Activated T-cell treated with anti-CD3 and anti-CD28 coated beads, Interleukin-2, amount 50 U/mL, for 72 hours (primary cell): ENCODE data around the gene GDF11. TPM values are rescaled to one million over a fixed set of nuclear protein-coding genes. Genes with fewer than 3 reads are reported as not detected.
A peak's percentile ranks its signal among the peaks of the same experiment; 100 is the strongest.
"Not testable (repeated sequence)": the region's sequence is repeated elsewhere in the genome, so short reads cannot be mapped to it uniquely, and the experiment has no call there.

Experiments used
- ATAC-seq, 2 donors: fragments of 150-1000 bp; cut with Tn5 transposase; replicated peaks in 1 of 2; 2 replicates each; pipeline ENCODE4 v1.10.0; 2021; ENCODE audit warnings: moderate library complexity in 2 of 2, mild to moderate bottlenecking in 1 of 2
- DNase-seq, 2 donors: peaks; one replicate each; pipeline ENCODE4 v3.0.0; 2021 to 2022; ENCODE audit warnings: mixed read lengths in 1 of 2
- H3K27ac Mint-ChIP-seq: one replicate; pipeline ENCODE4 v1.8.0; 2022; ENCODE audit warnings: mild to moderate bottlenecking, moderate library complexity, mixed read lengths
- H3K27me3 Mint-ChIP-seq: one replicate; pipeline ENCODE4 v1.8.0; 2022; ENCODE audit warnings: low read depth, mixed read lengths
- H3K36me3 Mint-ChIP-seq, 2 donors: one replicate each; pipeline ENCODE4 v1.8.0; 2022; ENCODE audit warnings: mixed read lengths in 2 of 2, mild to moderate bottlenecking in 1 of 2; ENCODE audit not compliant: insufficient read depth in 2 of 2
- H3K4me1 Mint-ChIP-seq: one replicate; pipeline ENCODE4 v1.8.0; 2022; ENCODE audit warnings: low read depth, mixed read lengths
- H3K4me3 Mint-ChIP-seq, 2 donors: one replicate each; pipeline ENCODE4 v1.8.0; 2022; ENCODE audit warnings: mild to moderate bottlenecking in 2 of 2, mixed read lengths in 2 of 2, moderate library complexity in 2 of 2
- H3K9me3 Mint-ChIP-seq, 2 donors: one replicate each; pipeline ENCODE4 v1.8.0; 2022; ENCODE audit warnings: mixed read lengths in 2 of 2
- total RNA-seq, 2 donors: library from RNA; stranded (reverse); gene quantifications; one replicate each; pipeline ENCODE4 v1.2.3, GENCODE V29; 2022

Gene GDF11
- total RNA-seq, 2 donors from 2014 or later, result 3.4 to 4.8 TPM

DNA sequence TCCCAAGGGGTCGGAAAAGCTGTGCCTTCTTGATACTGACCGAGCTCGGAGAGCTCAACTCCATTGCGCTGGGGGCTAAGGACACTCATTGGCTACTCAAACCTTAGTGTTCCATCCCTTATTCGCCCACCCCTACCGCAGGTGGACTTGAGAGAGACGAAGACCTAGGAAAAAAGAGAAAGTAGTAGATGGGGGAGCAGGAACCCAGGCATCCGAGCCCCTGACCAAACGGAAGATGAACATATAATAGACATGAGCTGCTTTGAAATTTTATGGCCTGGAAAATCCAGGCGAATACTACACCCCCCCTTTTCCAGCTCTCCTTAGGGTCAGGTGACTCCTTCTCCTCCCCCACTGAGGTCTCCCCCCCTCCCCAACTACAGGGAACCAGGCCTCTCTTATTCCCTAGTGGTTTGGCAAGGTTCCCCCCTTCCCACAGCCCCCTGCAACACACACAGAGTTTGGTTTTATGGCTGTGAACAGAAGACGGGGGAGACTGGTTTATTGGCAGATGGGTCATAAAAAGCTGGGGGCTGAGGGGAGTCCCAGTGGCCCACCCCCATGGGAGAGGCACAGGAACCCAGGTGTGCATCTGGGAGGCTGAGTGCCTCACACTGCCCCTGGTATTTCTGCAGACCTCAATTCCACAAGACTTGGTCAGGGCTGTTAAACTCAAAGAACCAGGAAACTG is 1.6 kb downstream of the GDF11 start:
- peak overlapping the region; percentile 91 to 92 for H3K4me3 Mint-ChIP-seq
- DNase-seq (no peak), ATAC-seq (no peak)
- no peaks in the 10 kb centered on the region for H3K27me3 Mint-ChIP-seq
- H3K4me1 Mint-ChIP-seq, result peaks cover 33% of the 10 kb centered on the region
- peaks cover 0 to 7% of the 10 kb centered on the region in 2 donors for H3K36me3 Mint-ChIP-seq
- H3K27ac Mint-ChIP-seq, result peak overlapping the region; percentile 70
- H3K9me3 Mint-ChIP-seq, result no peaks in the 10 kb centered on the region

DNA sequence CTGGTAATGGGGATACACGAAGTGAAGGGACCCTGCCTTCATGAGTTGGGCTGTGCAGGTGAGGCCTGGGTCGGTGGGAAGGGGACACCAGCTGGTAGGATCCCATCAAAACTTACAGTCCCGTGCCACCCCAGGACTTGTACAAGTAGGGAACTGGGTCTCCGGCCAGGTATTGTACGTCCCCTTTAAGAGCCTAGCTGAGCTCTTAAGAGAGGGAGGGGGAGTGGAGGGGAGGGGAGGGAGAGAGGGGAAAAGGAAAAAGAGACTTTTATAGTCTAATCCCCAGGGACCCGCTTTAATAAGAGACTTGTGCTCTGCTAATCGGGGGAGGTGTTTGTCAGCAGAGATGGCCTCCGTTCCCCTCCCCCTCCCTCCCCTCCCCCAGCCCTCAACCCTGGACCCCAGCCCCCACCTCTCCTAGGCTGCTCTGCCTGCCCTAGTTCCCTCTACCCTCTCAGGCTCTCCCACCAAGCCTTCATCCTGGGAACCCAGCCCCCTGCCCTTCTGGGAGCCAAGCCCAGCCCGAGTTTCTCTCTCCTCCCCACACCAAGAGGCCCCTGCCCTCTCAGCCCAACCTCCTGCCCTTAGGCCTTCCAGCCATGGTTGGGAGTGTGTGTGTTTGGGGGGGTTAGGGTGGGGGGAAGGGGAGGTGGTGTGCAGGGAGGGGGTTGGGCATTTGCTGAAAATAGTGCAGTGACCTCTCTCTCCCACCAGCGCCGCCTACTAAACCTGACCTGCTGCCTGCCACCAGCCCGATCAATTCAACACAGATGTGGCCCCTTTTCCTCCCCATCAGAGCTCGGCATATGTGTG is 2.6 kb downstream of the GDF11 start:
- H3K4me3 Mint-ChIP-seq, result peak overlapping the region; percentile 91 to 92
- H3K4me1 Mint-ChIP-seq, result peaks cover 33% of the 10 kb centered on the region
- peaks cover 0 to 9% of the 10 kb centered on the region in 2 donors for H3K36me3 Mint-ChIP-seq
- ATAC-seq (no peak), DNase-seq (no peak)
- peak overlapping the region; percentile 25 for H3K27ac Mint-ChIP-seq
- no peaks in the 10 kb centered on the region for H3K9me3 Mint-ChIP-seq
- H3K27me3 Mint-ChIP-seq, result no peaks in the 10 kb centered on the region

DNA sequence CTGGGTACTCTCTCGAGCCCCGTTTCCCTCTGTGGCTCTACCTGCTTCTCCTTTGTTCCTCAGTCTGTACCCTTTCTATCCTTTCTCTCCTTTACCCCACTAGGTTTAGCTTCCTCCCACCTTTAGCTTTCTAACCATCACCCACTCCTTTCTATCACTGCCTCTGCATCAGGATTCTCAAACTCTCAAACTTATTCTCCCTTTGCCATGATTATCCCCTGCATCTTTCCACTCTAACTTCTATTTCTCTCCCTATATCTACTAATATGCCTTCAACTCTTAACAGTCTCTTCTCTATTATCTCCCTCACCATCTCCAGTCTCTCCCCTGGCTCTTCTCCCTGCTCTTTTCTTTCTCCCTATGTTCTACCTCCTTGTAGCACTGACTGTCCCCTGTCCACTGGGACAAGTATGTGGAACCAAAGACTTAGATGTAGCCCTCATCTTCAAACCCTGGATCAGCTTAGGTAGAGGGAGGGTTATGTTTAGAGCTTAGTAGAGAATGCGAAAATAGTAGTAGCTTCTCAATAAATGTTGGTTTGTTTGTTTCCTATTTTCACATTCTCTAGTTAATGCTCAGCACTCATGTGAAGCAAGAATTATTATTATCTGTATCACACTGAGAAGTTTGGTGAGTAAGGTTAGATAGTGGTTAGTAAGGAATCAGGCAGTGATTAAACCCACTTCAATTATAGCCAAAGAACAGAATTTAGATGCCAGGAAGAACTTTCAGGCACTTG is 3.4 kb downstream of the GDF11 start:
- Mint-ChIP-seq H3K4me1 (peaks cover 33% of the 10 kb centered on the region), H3K4me3 (peak overlapping the region; percentile 4 to 6), H3K27me3 (no peaks in the 10 kb centered on the region), H3K36me3 (peaks cover 0 to 9% of the 10 kb centered on the region in 2 donors), H3K27ac (peak overlapping the region; percentile 25), H3K9me3 (no peaks in the 10 kb centered on the region)
- DNase-seq (no peak), ATAC-seq (no peak)

DNA sequence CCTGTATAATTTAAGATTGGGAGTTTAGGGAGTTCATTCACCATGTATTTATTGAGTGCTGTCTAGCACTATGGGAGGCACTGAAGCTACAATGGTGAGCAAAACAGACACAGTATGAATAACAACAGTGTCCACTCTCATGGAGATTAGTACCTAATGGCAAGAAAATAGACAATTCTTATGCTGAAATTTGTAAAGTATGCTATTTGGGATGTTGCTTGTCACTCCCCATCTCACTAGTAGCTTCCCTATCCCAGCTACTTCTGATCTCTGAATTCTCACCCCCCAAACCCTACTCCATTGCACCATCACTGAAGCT is 4.0 kb downstream of the GDF11 start:
- Mint-ChIP-seq H3K4me3 (no peak overlapping the region), H3K27me3 (no peaks in the 10 kb centered on the region)
- no peak for DNase-seq

DNA sequence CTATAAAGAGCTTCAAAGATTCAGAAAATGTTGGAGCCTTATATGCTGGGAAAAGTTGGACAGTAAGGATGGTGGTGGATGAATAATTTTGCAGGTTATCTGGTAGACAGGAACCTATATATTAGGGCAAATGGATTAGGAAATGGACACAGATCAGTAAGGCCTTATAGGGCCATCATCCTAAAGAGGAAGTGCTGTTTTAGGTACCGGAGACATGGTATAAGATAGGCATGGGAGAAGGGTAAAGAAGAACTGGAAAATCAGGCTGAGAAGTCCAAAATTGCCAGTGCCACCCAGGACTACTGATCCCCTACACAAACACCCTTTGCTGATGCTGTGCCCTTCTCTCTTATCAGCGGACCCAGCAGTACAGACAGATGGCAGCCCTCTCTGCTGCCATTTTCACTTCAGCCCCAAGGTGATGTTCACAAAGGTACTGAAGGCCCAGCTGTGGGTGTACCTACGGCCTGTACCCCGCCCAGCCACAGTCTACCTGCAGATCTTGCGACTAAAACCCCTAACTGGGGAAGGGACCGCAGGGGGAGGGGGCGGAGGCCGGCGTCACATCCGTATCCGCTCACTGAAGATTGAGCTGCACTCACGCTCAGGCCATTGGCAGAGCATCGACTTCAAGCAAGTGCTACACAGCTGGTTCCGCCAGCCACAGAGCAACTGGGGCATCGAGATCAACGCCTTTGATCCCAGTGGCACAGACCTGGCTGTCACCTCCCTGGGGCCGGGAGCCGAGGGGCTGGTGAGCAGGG is 5.5 kb downstream of the GDF11 start:
- H3K27me3 Mint-ChIP-seq, result no peaks in the 10 kb centered on the region
- ATAC-seq (no peak), DNase-seq (no peak)
- no peak overlapping the region for H3K27ac Mint-ChIP-seq
- H3K36me3 Mint-ChIP-seq, result peaks cover 0 to 8% of the 10 kb centered on the region in 2 donors
- no peaks in the 10 kb centered on the region for H3K9me3 Mint-ChIP-seq
- H3K4me3 Mint-ChIP-seq, result no peak overlapping the region
- peaks cover 24% of the 10 kb centered on the region for H3K4me1 Mint-ChIP-seq

More for the DNA sequence above, 4.0 kb downstream of the GDF11 start:
- H3K9me3 Mint-ChIP-seq, result no peaks in the 10 kb centered on the region
- peaks cover 0 to 9% of the 10 kb centered on the region in 2 donors for H3K36me3 Mint-ChIP-seq
- peak overlapping the region; percentile 5 for H3K27ac Mint-ChIP-seq
- no peak for ATAC-seq
- peaks cover 33% of the 10 kb centered on the region for H3K4me1 Mint-ChIP-seq

DNA sequence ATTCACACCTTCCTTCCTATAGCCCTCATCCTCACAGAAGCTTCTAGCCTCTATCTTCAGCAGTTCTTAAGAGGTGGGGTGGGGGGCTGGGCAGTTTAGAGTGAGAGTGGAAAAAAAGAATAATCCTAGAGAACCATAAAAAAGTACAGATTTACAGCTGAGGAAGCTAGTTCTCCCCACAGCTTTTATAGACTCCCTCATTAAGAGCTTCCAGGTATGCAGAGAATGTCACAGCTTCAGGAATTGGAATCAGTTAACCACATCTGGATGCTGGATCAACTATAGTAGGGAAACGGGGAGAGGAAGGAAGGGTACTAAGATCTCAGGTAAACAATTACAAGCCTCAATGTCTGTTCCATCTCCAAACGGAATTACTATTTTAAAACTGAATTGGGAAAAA is 12.3 kb downstream of the GDF11 start:
- Mint-ChIP-seq H3K4me3 (no peak overlapping the region), H3K9me3 (no peaks in the 10 kb centered on the region), H3K27ac (peak overlapping the region; percentile 66), H3K4me1 (peaks cover under 1% of the 10 kb centered on the region), H3K27me3 (no peaks in the 10 kb centered on the region), H3K36me3 (peaks cover 10 to 29% of the 10 kb centered on the region in 2 donors)
- no peak for DNase-seq
- ATAC-seq, result no peak

DNA sequence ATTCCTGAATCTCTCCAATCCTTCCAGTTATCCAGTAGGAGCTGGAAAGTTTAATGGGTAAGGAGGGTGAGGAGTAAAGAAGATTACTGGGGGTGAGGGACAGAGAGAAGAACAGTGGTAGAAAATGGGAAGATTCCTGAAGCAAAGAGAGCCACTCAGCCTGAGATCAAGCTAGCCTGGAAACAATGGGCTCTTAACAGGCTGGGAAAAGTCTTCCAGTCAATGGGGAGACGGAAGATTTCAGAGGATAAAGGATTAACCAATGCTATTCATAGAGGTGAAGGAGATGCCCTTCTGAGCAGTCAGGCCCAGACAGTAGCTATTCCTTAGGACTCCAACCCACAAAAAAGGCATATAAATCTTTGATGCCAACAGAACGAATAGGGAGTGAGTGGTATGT is 14.8 kb downstream of the GDF11 start:
- Mint-ChIP-seq H3K27ac (peak overlapping the region; percentile 79), H3K27me3 (no peaks in the 10 kb centered on the region), H3K36me3 (peaks cover 12 to 41% of the 10 kb centered on the region in 2 donors), H3K4me1 (peaks cover 18% of the 10 kb centered on the region), H3K4me3 (no peak overlapping the region), H3K9me3 (no peaks in the 10 kb centered on the region)
- no peak for ATAC-seq
- DNase-seq, result no peak

DNA sequence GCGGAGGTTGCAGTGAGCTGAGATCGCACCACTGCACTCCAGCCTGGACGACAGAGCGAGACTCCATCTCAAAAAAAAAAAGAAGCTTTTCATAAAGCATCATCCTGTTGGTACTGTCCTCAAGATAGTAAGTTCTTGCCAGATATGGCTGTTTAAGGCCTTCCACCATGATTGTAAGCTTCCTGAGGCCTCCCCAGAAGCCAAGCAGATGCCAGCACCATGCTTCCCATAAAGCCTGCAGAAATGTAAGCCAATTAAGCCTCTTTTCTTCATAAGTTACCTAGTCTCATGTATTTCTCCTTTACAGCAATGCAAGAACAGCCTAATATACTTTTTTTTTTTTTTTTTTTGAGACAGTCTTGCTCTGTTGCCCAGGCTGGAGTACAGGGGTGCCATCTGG is 15.7 kb downstream of the GDF11 start:
- H3K27me3 Mint-ChIP-seq, ATAC-seq, H3K4me3 Mint-ChIP-seq, H3K9me3 Mint-ChIP-seq, DNase-seq: not testable (repeated sequence)
- Mint-ChIP-seq H3K4me1 (peaks cover 18% of the 10 kb centered on the region), H3K36me3 (peaks cover 12 to 41% of the 10 kb centered on the region in 2 donors), H3K27ac (peak overlapping the region; percentile 51)

DNA sequence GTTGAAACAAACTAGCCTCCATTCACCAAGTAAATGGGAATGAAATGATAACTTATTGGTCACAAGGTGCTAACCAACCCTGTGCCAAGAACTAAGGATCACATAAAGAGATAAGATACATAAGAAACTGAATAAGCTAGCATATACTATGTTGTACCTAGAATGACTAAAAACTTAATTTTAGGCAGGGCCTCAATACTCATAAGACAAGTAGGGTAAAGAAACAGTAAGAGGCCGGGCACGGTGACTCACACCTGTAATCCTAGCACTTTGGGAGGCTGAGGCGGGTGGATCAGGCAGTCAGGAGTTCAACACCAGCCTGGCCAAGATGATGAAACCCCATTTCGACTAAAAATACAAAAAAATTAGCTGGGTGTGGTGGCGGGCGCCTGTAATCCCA is 17.7 kb downstream of the GDF11 start:
- ATAC-seq (peak; percentile 92 to 97), DNase-seq (peak; percentile 62 to 63)
- Mint-ChIP-seq H3K9me3 (no peaks in the 10 kb centered on the region), H3K27ac (peak overlapping the region; percentile 74), H3K4me1 (peaks cover 18% of the 10 kb centered on the region), H3K36me3 (peaks cover 9 to 33% of the 10 kb centered on the region in 2 donors), H3K4me3 (peak overlapping the region; percentile 22 to 53), H3K27me3 (no peaks in the 10 kb centered on the region)

DNA sequence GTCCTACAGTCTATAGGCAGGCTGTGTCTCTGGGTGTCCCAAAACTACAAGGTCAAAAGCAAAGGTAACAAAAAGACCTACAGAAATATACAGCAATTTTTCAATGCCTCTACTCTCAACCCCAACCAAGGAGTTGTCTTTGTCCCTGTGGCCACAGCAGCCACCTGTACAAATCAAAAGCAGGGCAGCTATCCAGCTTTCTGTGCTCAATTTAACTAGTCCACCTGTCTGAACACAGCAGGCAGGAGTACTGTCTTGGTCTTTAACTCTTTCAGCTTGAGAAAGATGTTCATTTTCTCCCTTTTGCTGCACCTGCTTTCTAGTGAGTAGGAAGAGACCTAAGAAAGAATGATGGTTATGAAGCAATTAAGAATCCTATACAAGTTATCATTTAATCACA is 19.7 kb downstream of the GDF11 start:
- Mint-ChIP-seq H3K4me3 (no peak overlapping the region), H3K36me3 (peaks cover 5 to 30% of the 10 kb centered on the region in 2 donors), H3K4me1 (peaks cover 18% of the 10 kb centered on the region), H3K9me3 (no peaks in the 10 kb centered on the region), H3K27ac (no peak overlapping the region), H3K27me3 (no peaks in the 10 kb centered on the region)
- DNase-seq, result no peak
- ATAC-seq, result no peak

DNA sequence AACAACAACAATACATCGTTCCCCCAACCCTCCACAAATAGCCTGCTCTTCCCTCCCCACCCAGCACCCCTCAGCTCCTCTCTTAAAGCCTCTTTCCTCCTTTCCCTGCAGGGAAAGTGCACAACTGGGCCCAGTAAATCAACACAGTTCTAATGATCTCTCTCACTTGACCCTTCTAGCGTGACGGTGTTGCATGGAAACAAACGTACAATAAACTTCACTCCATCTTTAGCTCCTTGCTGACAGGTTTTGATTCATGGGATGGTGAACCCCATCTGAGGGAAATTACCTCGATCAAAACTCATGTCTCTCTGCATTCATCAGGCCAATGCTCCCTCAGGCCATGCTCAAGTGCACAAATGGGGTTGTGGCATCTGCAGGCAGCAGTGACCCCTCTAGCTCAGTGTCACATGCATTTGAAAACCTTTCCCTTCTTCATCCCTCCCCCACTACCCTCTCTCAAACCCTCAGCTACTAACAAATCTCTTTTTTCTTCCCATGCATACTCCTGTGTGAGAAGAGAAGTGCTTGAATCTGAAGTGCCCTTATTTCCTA is 22.9 kb downstream of the GDF11 start:
- Mint-ChIP-seq H3K27me3 (no peaks in the 10 kb centered on the region), H3K4me3 (no peak overlapping the region), H3K36me3 (peaks cover 4 to 16% of the 10 kb centered on the region in 2 donors), H3K9me3 (no peaks in the 10 kb centered on the region), H3K4me1 (peaks cover 12% of the 10 kb centered on the region), H3K27ac (peak overlapping the region; percentile 44)
- DNase-seq (no peak), ATAC-seq (no peak)

DNA sequence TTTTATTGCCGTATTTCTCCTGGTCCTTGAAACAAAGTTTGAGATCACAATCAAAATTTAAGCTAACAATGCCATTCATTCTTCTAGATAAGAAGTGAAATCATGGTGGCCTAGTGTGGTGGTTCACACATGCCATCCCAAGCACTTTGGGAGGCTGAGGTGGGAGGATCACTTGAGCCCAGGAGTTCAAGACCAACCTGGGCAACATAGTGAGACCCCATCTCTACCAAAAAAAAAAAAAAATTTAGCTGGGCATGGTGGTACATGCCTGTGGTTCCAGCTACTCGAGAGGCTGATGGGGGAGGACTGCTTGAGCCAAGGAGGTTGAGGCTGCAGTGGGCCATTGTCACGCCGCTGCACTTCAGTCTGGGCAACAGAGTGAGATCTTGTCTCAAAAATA is 24.2 kb downstream of the GDF11 start:
- H3K27me3 Mint-ChIP-seq, result no peaks in the 10 kb centered on the region
- no peak overlapping the region for H3K27ac Mint-ChIP-seq
- H3K4me1 Mint-ChIP-seq, result peaks cover 4% of the 10 kb centered on the region

More for the DNA sequence above, 24.2 kb downstream of the GDF11 start:
- Mint-ChIP-seq H3K9me3 (no peaks in the 10 kb centered on the region), H3K36me3 (peaks cover 4 to 17% of the 10 kb centered on the region in 2 donors), H3K4me3 (no peak overlapping the region)
- no peak for DNase-seq
- no peak for ATAC-seq
